Prostate gland (tissue), 2 donors: ENCODE data around the gene ACOD1. TPM values are rescaled to one million over a fixed set of nuclear protein-coding genes. Genes with fewer than 3 reads are reported as not detected.

Experiments used
- DNase-seq: peaks from one replicate; pipeline ENCODE4 v3.0.0-alpha.2; 2019; ENCODE audit warnings: low spot score
- H3K27ac ChIP-seq, 2 donors: fragments of 200-600 bp; sonication (generic); 2 replicates each; pipeline ENCODE4 v1.5.1; 2017 to 2019
- H3K27me3 ChIP-seq: fragments of 200-600 bp; sonication (generic); replicated peaks from 2 replicates; pipeline ENCODE4 v1.5.1; 2019; ENCODE audit not compliant: insufficient read depth
- H3K36me3 ChIP-seq, 2 donors: fragments of 200-600 bp; sonication (generic); 1 replicate in 1 of 2; 2 replicates in 1 of 2; pipeline versions ENCODE4 v1.5.1 to v1.8.1; 2017 to 2019
- H3K4me1 ChIP-seq: fragments of 200-600 bp; sonication (generic); replicated peaks from 2 replicates; pipeline ENCODE4 v1.5.1; 2019
- H3K4me3 ChIP-seq, 2 donors: fragments of 200-600 bp; sonication (generic); 2 replicates each; pipeline ENCODE4 v1.5.1; 2017 to 2019
- H3K9me3 ChIP-seq: fragments of 200-600 bp; sonication (generic); 2 replicates; pipeline ENCODE4 v1.5.1; 2017
- POLR2A ChIP-seq: fragments of 450-650 bp; IDR thresholded peaks from one replicate; pipeline ENCODE4 v1.6.1; 2016; ENCODE audit warnings: antibody characterized with exemption, mild to moderate bottlenecking
- POLR2AphosphoS5 ChIP-seq: sonication (generic); formaldehyde crosslinking; IDR thresholded peaks from one replicate; pipeline ENCODE4 v1.6.1; 2017; ENCODE audit warnings: antibody characterized with exemption
- WGBS: methylation state at CpG from one replicate; pipeline ENCODE4 v1.1.5; 2018; 5-methylcytosine and 5-hydroxymethylcytosine counted together
- intact Hi-C: fragments of 100-400 bp; cut with DNase I; formaldehyde crosslinking; loops from one replicate; pipeline ENCODE4 v1.14.2; 2022
- total RNA-seq, 2 donors: library from RNA; depleted of rRNA; stranded (reverse); fragments of >200 nt; gene quantifications; one replicate each; pipeline ENCODE4 v1.1.0, GENCODE V29; 2016
- TF ChIP-seq, protein P1 (sequence below), 4 experiments: fragments of 200-600 bp in 2 of 4; fragments of 450-650 bp in 2 of 4; sonication (generic) in 2 of 4; IDR thresholded peaks; 1 replicate in 3 of 4; 2 replicates in 1 of 4; pipeline ENCODE4 v1.5.1; 2016 to 2019; ENCODE audit warnings: antibody characterized with exemption in 4 of 4, mild to moderate bottlenecking in 2 of 4, moderate library complexity in 2 of 4

Gene ACOD1
- total RNA-seq, 2 donors from 2014 or later: not detected

DNA sequence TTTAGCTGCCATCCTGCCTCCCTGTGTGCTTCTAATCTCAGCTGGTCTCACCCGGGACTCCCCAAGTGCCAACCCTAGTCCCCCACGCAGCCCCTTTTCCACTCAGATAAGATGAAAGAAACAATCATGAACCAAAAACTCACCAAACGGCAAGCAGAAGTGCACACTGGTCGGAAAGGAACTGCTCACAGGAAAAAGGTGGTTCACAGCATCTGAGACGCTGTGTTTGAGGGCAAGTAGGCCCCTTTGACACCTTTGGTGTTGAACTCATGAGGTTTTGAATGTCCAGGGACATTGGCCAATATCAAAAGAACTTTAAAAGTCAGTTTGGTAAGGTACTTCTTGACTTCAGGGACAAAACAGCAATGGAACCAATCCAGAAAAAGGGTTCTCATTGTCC lies 20.4 kb upstream of the ACOD1 start:
- Histone ChIP-seq H3K9me3 (no peaks in the 10 kb centered on the region), H3K4me3 (no peak overlapping the region), H3K27ac (no peak overlapping the region), H3K36me3 (no peaks in the 10 kb centered on the region), H3K27me3 (no peaks in the 10 kb centered on the region), H3K4me1 (no peaks in the 10 kb centered on the region)
- no peak for DNase-seq
- intact Hi-C loops: no loop called here
- no peak for TF ChIP-seq POLR2A
- 92% methylated on average over 5 of the region's 5 CpGs for WGBS

DNA sequence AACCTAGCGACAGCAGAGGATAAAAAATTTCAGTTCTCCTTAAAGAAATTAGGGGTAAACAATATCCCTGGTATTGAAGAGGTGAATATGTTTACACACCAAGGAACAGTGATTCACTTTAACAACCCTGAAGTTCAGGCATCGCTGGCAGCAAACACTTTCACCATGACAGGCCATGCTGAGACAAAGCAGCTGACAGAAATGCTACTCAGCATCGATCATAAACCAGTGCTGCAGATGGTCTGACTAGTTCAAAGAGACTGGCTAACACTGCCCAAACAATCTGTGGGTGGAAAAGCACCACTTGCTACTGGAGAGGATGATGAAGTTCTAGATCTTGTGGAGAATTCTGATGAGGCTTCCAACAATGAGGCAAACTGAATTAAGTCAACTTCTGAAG lies 19.9 kb upstream of the ACOD1 start:
- TF ChIP-seq POLR2A (no peak), POLR2AphosphoS5 (no peak)
- TF ChIP-seq, protein P1, sequence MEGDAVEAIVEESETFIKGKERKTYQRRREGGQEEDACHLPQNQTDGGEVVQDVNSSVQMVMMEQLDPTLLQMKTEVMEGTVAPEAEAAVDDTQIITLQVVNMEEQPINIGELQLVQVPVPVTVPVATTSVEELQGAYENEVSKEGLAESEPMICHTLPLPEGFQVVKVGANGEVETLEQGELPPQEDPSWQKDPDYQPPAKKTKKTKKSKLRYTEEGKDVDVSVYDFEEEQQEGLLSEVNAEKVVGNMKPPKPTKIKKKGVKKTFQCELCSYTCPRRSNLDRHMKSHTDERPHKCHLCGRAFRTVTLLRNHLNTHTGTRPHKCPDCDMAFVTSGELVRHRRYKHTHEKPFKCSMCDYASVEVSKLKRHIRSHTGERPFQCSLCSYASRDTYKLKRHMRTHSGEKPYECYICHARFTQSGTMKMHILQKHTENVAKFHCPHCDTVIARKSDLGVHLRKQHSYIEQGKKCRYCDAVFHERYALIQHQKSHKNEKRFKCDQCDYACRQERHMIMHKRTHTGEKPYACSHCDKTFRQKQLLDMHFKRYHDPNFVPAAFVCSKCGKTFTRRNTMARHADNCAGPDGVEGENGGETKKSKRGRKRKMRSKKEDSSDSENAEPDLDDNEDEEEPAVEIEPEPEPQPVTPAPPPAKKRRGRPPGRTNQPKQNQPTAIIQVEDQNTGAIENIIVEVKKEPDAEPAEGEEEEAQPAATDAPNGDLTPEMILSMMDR (IDR thresholded peaks at IDR 0.05): no peak
- intact Hi-C loops: no loop called here
- H3K9me3 ChIP-seq: no peaks in the 10 kb centered on the region
- no peaks in the 10 kb centered on the region for H3K36me3 ChIP-seq
- H3K4me3 ChIP-seq: no peak overlapping the region
- no peak for DNase-seq
- 67% methylated on average over 3 of the region's 3 CpGs for WGBS
- H3K27me3 ChIP-seq: no peaks in the 10 kb centered on the region
- no peak overlapping the region for H3K27ac ChIP-seq
- H3K4me1 ChIP-seq: no peaks in the 10 kb centered on the region

DNA sequence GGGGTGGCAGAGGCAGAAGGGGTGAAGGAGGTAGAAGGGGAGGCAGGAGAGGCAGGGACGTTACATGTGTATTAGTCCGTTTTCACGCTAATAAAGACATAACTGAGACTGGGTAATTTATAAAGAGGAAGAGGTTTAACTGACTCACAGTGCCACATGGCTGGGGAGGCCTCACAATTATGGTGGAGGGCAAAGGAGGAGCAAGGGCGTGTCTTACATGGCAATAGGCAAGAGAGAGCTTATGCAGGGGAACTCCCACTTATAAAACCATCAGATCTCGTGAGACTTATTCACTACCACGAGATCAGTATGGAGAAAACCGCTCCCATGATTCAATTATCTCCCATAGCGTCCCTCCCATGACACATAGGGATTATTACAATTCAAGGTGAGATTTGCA lies 19.0 kb upstream of the ACOD1 start:
- no peaks in the 10 kb centered on the region for H3K4me1 ChIP-seq
- TF ChIP-seq, protein P1 (IDR thresholded peaks at IDR 0.05): no peak
- TF ChIP-seq POLR2A (no peak), POLR2AphosphoS5 (no peak)
- DNase-seq: no peak
- no peaks in the 10 kb centered on the region for H3K27me3 ChIP-seq
- H3K9me3 ChIP-seq: no peaks in the 10 kb centered on the region
- H3K4me3 ChIP-seq: no peak overlapping the region
- H3K27ac ChIP-seq: no peak overlapping the region
- WGBS: 93% methylated on average over 8 of the region's 8 CpGs
- intact Hi-C loops: no loop called here
- no peaks in the 10 kb centered on the region for H3K36me3 ChIP-seq

DNA sequence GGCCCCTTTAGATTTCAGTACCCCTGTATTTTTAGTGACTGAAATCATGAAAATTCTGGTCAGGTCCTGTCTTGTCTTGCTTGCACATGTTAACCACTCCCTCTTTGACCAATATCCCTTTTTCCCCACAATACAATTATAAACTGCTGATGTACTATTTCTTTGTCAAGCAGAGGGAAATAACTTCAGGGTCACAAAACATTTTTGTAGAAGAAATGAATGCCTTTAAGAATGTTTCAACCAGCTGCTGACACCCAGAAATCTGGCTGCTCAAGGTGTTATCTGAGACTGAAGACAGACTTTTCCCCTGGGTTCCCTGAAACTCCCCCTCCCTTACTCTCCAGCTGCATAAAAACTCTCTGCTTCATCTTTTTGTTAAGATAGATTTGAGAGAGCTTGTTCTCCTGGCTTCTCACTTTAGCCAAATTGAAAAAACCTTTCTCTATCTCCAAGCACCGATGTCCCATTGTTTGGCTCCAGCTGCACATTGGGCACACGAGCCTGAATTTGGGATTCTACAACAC lies 18.4 kb upstream of the ACOD1 start:
- Histone ChIP-seq H3K4me3 (no peak overlapping the region), H3K27me3 (no peaks in the 10 kb centered on the region), H3K27ac (no peak overlapping the region), H3K4me1 (no peaks in the 10 kb centered on the region), H3K9me3 (no peaks in the 10 kb centered on the region), H3K36me3 (no peaks in the 10 kb centered on the region)
- intact Hi-C loops: no loop called here
- 33% methylated on average over 2 of the region's 2 CpGs for WGBS
- TF ChIP-seq POLR2AphosphoS5 (no peak), POLR2A (no peak)
- TF ChIP-seq, protein P1 (IDR thresholded peaks at IDR 0.05): no peak
- no peak for DNase-seq

DNA sequence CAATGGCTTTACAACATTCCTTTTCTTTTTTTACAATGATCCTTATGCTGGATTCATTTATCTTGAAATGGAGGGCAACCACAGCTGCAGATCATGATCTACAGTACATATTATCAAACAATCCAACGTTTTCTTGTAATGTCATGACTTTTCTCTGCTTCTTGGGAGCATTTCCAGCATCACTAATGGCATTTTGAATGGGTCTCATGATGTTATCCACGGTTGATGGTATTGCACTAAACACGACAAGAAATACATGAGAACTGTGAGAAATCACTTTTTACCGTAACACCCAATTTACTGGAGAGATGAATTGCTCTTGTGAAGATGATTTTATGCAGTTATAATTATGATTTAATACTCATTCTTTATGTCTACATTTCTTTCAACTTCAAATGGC lies 16.2 kb upstream of the ACOD1 start:
- no peak overlapping the region for H3K27ac ChIP-seq
- DNase-seq: no peak
- no peaks in the 10 kb centered on the region for H3K27me3 ChIP-seq
- no peak for TF ChIP-seq POLR2AphosphoS5
- TF ChIP-seq, protein P1 (IDR thresholded peaks at IDR 0.05): no peak
- TF ChIP-seq POLR2A: no peak
- H3K4me3 ChIP-seq: no peak overlapping the region
- no peaks in the 10 kb centered on the region for H3K36me3 ChIP-seq
- intact Hi-C loops: no loop called here
- 70% methylated on average over 4 of the region's 4 CpGs for WGBS
- H3K9me3 ChIP-seq: no peaks in the 10 kb centered on the region
- H3K4me1 ChIP-seq: no peaks in the 10 kb centered on the region
